ENCODE measurements around the gene NDRG3. TPM values are rescaled to one million over a fixed set of nuclear protein-coding genes. Genes with fewer than 3 reads are reported as not detected.
"Not testable (repeated sequence)": the region's sequence is repeated elsewhere in the genome, so short reads cannot be mapped to it uniquely, and the experiment has no call there.

Gene NDRG3
- total and polyA plus RNA-seq, 2 experiments from 2014 or later: 19.8 to 23.3 TPM

DNA sequence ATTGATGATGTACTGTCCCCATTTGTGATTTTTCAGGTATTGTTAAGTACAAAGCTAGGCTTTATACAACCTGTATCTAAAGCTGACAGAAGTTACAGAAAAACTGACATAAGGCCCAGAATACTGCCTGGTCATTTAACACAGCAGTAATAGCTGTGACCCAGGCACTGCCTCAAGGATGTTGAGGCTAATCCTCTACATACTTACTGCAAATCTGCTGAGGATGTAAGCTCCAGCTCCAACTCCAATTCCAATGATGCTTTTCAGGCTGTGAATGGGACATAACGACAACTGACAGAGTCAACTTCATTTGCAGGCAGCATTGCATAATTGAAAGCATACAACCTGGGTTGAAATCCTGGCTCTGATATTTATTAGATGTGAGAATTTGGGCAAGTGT, 63.6 kb downstream of the NDRG3 start:
- H3K36me3 ChIP-seq (ENCODE audit: low read depth): 0 out of 2 replicates have a peak, but pooled peaks cover 7% of the 10 kb centered on the region
- no peak for DNase-seq
- H4K20me1 ChIP-seq (ENCODE audit: insufficient read depth): no peaks in the 10 kb centered on the region
- H3K9me2 ChIP-seq (ENCODE audit: insufficient read depth): no peaks in the 10 kb centered on the region
- H2AFZ ChIP-seq: no peak overlapping the region
- H3K4me2 ChIP-seq (ENCODE audit: unreplicated experiment): no peak overlapping the region
- H3K4me3 ChIP-seq: no peak overlapping the region
- TF ChIP-seq EZH2phosphoT487 (IDR thresholded peaks at IDR 0.05; ENCODE audit: insufficient read depth, low read depth): no peak
- TF ChIP-seq EZH2 (IDR thresholded peaks at IDR 0.05; ENCODE audit: insufficient read depth, poor library complexity, severe bottlenecking): no peak
- in situ Hi-C loops (cut with MboI): no loop called here
- no peaks in the 10 kb centered on the region for H3K27me3 ChIP-seq (replicated peaks; ENCODE audit: insufficient read depth)
- no peaks in the 10 kb centered on the region for H3K9me3 ChIP-seq (ENCODE audit: low read depth)
- H3K4me1 ChIP-seq (ENCODE audit: insufficient read depth): no peaks in the 10 kb centered on the region
- H3K79me2 ChIP-seq (ENCODE audit: insufficient read depth): no peaks in the 10 kb centered on the region
- no peak overlapping the region for H3K27ac ChIP-seq
- H3F3A ChIP-seq (ENCODE audit: insufficient read depth): no peaks in the 10 kb centered on the region
- H3K9ac ChIP-seq: no peak overlapping the region
- WGBS, 2 experiments (ENCODE audit: low coverage in 1 of 2, low lambda C conversion rate in 2 of 2, missing lambda C conversion rate in 2 of 2): 19 to 38% methylated on average over 1 of the region's 1 CpG

DNA sequence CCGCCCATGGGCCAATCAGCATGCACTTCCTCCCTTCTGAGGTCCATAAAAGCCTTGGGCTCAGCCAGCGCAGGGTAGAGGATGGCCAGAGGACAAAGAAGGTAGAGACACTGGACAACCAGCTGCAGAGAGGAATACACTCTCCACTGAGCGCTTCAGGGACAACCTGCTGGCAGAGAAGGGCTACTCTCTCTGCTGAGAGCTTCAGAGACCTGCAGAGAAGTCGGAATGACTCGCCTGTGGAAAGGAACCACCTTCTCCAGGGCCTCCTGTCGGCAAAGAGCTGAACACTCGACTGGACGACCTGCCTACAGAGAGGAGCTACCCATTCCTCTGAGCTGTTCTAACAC, 68.5 kb downstream of the NDRG3 start:
- no peaks in the 10 kb centered on the region for H3K27me3 ChIP-seq (replicated peaks; ENCODE audit: insufficient read depth)
- H3K27ac ChIP-seq: no peak overlapping the region
- TF ChIP-seq EZH2 (IDR thresholded peaks at IDR 0.05; ENCODE audit: insufficient read depth, poor library complexity, severe bottlenecking): no peak
- no peak for TF ChIP-seq EZH2phosphoT487 (IDR thresholded peaks at IDR 0.05; ENCODE audit: insufficient read depth, low read depth)
- H3K4me3 ChIP-seq: no peak overlapping the region
- DNase-seq: no peak
- no peaks in the 10 kb centered on the region for H3K9me3 ChIP-seq (ENCODE audit: low read depth)
- 0 out of 2 replicates have a peak, but pooled peaks cover 4% of the 10 kb centered on the region for H3K36me3 ChIP-seq (ENCODE audit: low read depth)
- no peak overlapping the region for H3K4me2 ChIP-seq (ENCODE audit: unreplicated experiment)
- in situ Hi-C loops (cut with MboI): no loop called here
- no peak overlapping the region for H2AFZ ChIP-seq
- H3K9me2 ChIP-seq (ENCODE audit: insufficient read depth): no peaks in the 10 kb centered on the region
- H3F3A ChIP-seq (ENCODE audit: insufficient read depth): no peaks in the 10 kb centered on the region
- H3K79me2 ChIP-seq (ENCODE audit: insufficient read depth): no peaks in the 10 kb centered on the region
- no peaks in the 10 kb centered on the region; the same call in 1 of the 2 replicates for H4K20me1 ChIP-seq (ENCODE audit: insufficient read depth)
- no peak overlapping the region for H3K9ac ChIP-seq
- WGBS, 2 experiments (ENCODE audit: low coverage in 1 of 2, low lambda C conversion rate in 2 of 2, missing lambda C conversion rate in 2 of 2): 94 to 97% methylated on average over 8 of the region's 8 CpGs
- H3K4me1 ChIP-seq (ENCODE audit: insufficient read depth): no peaks in the 10 kb centered on the region

GRCh38 chr20:36676701-36677421, 69.0 kb downstream of the NDRG3 start:
- Histone ChIP-seq H3K27me3 (replicated peaks; ENCODE audit: insufficient read depth) (no peaks in the 10 kb centered on the region), H3K4me2 (ENCODE audit: unreplicated experiment) (no peak overlapping the region), H3K9ac (no peak overlapping the region), H4K20me1 (ENCODE audit: insufficient read depth) (no peaks in the 10 kb centered on the region; the same call in 1 of the 2 replicates), H3F3A (ENCODE audit: insufficient read depth) (no peaks in the 10 kb centered on the region), H3K4me3 (no peak overlapping the region), H3K9me3 (ENCODE audit: low read depth) (no peaks in the 10 kb centered on the region), H3K4me1 (ENCODE audit: insufficient read depth) (no peaks in the 10 kb centered on the region), H3K36me3 (ENCODE audit: low read depth) (no peaks in the 10 kb centered on the region), H3K9me2 (ENCODE audit: insufficient read depth) (no peaks in the 10 kb centered on the region), H2AFZ (no peak overlapping the region), H3K79me2 (ENCODE audit: insufficient read depth) (no peaks in the 10 kb centered on the region), H3K27ac (no peak overlapping the region)
- WGBS, 2 experiments (ENCODE audit: low coverage in 1 of 2, low lambda C conversion rate in 2 of 2, missing lambda C conversion rate in 2 of 2): 89 to 90% methylated on average over 21 to 24 of the region's 27 CpGs
- no peak for DNase-seq
- in situ Hi-C loops (cut with MboI): no loop called here
- no peak for TF ChIP-seq EZH2phosphoT487 (IDR thresholded peaks at IDR 0.05; ENCODE audit: insufficient read depth, low read depth)
- no peak for TF ChIP-seq EZH2 (IDR thresholded peaks at IDR 0.05; ENCODE audit: insufficient read depth, poor library complexity, severe bottlenecking)

DNA sequence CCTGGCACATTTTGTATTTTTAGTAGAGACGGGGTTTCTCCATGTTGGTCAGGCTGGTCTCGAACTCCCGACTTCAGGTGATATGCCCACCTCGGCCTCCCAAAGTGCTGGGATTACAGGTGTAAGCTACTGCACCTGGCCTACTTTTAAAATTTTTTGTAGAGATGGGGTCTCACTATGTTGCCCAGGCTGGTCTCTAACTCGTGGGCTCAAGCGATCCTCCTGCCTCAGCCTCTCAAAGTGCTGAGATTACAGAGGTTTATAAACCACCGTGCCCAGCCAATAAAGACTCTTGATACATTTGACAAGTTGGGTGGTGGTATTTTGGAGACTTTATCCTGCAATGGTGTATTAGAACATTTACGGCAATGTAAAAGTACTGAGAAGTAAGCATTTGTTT, 70.3 kb downstream of the NDRG3 start:
- H3K4me3 ChIP-seq; H3K4me2 ChIP-seq (ENCODE audit: unreplicated experiment); H3K4me1 ChIP-seq (ENCODE audit: insufficient read depth); H3K27me3 ChIP-seq (replicated peaks; ENCODE audit: insufficient read depth); H3K9me2 ChIP-seq (ENCODE audit: insufficient read depth); DNase-seq; H3K9me3 ChIP-seq (ENCODE audit: low read depth); H3K9ac ChIP-seq; H3K79me2 ChIP-seq (ENCODE audit: insufficient read depth); H4K20me1 ChIP-seq (ENCODE audit: insufficient read depth); H3F3A ChIP-seq (ENCODE audit: insufficient read depth); H3K36me3 ChIP-seq (ENCODE audit: low read depth); H2AFZ ChIP-seq; H3K27ac ChIP-seq; in situ Hi-C loops (cut with MboI): not testable (repeated sequence)
- WGBS, 2 experiments (ENCODE audit: low coverage in 1 of 2, low lambda C conversion rate in 2 of 2, missing lambda C conversion rate in 2 of 2): 94 to 96% methylated on average over 8 of the region's 8 CpGs

Data from GM23248 (cell line).